AG09309 (cell line): ENCODE results near the gene EHF.

Experiments used
- DNase-seq: peaks from one replicate; pipeline ENCODE4 v3.0.0-alpha.2; 2010; ENCODE audit warnings: low read depth
- H3K4me3 ChIP-seq: 2 replicates; pipeline ENCODE4 v1.5.1; 2011; ENCODE audit warnings: mild to moderate bottlenecking, low read depth, low read length, moderate library complexity; ENCODE audit not compliant: control insufficient read depth
- CTCF ChIP-seq: IDR thresholded peaks from 2 replicates; pipeline ENCODE4 v1.5.1; 2011; ENCODE audit warnings: mild to moderate bottlenecking, low read depth, low read length, inconsistent platforms; ENCODE audit not compliant: insufficient read depth, control insufficient read depth; ENCODE audit errors: missing control alignments

Gene EHF

GRCh38 chr11:34606326-34607120, 14.4 kb upstream of the EHF start:
- DNase-seq, result no peak
- no peak for TF ChIP-seq CTCF
- no peak overlapping the region for H3K4me3 ChIP-seq

- DNase-seq, result no peak
- no peak overlapping the region for H3K4me3 ChIP-seq
- no peak for TF ChIP-seq CTCF
These were observed 11.6 kb upstream of the EHF start for GRCh38 chr11:34609187-34609751.

- no peak for TF ChIP-seq CTCF
- no peak for DNase-seq
- no peak overlapping the region for H3K4me3 ChIP-seq
These were observed 11.0 kb upstream of the EHF start for GRCh38 chr11:34609850-34610249.

- no peak for DNase-seq
- no peak overlapping the region for H3K4me3 ChIP-seq
- TF ChIP-seq CTCF, result no peak
These were observed 10.4 kb upstream of the EHF start for GRCh38 chr11:34610324-34611041.

- no peak for DNase-seq
- no peak for TF ChIP-seq CTCF
These were observed 7.9 kb upstream of the EHF start for GRCh38 chr11:34613015-34613414.

GRCh38 chr11:34613552-34614056, 7.3 kb upstream of the EHF start:
- H3K4me3 ChIP-seq, result no peak overlapping the region
- TF ChIP-seq CTCF, result no peak
- DNase-seq, result no peak

More at GRCh38 chr11:34613015-34613414, 7.9 kb upstream of the EHF start:
- no peak overlapping the region for H3K4me3 ChIP-seq
